HepG2 (cell line): ENCODE measurements around the gene ATP13A4.

Source experiments
- TCF12 ChIP-seq, 2 experiments: fragments of 450-650 bp in 1 of 2; sonication (generic) in 1 of 2; formaldehyde crosslinking in 1 of 2; IDR thresholded peaks; 2 replicates each; pipeline versions ENCODE4 v1.6.1 to v1.8.0; 2017 to 2022; ENCODE audit warnings: antibody characterized with exemption in 1 of 2, mild to moderate bottlenecking in 1 of 2, missing genetic modification reagents in 1 of 2, moderate library complexity in 1 of 2
- TF ChIP-seq, protein P1 (sequence below): sonication (generic); formaldehyde crosslinking; IDR thresholded peaks from 2 replicates; pipeline ENCODE4 v1.4.0; 2020; ENCODE audit warnings: mild to moderate bottlenecking, missing genetic modification reagents

GRCh38 chr3:193507566-193507965, 47.1 kb downstream of the ATP13A4 start:
- no peak for TF ChIP-seq TCF12 (IDR thresholded peaks at IDR 0.05)
- TF ChIP-seq TCF12 (CRISPR knock-in tag; IDR thresholded peaks at IDR 0.05) = no peak
- TF ChIP-seq, protein P1, sequence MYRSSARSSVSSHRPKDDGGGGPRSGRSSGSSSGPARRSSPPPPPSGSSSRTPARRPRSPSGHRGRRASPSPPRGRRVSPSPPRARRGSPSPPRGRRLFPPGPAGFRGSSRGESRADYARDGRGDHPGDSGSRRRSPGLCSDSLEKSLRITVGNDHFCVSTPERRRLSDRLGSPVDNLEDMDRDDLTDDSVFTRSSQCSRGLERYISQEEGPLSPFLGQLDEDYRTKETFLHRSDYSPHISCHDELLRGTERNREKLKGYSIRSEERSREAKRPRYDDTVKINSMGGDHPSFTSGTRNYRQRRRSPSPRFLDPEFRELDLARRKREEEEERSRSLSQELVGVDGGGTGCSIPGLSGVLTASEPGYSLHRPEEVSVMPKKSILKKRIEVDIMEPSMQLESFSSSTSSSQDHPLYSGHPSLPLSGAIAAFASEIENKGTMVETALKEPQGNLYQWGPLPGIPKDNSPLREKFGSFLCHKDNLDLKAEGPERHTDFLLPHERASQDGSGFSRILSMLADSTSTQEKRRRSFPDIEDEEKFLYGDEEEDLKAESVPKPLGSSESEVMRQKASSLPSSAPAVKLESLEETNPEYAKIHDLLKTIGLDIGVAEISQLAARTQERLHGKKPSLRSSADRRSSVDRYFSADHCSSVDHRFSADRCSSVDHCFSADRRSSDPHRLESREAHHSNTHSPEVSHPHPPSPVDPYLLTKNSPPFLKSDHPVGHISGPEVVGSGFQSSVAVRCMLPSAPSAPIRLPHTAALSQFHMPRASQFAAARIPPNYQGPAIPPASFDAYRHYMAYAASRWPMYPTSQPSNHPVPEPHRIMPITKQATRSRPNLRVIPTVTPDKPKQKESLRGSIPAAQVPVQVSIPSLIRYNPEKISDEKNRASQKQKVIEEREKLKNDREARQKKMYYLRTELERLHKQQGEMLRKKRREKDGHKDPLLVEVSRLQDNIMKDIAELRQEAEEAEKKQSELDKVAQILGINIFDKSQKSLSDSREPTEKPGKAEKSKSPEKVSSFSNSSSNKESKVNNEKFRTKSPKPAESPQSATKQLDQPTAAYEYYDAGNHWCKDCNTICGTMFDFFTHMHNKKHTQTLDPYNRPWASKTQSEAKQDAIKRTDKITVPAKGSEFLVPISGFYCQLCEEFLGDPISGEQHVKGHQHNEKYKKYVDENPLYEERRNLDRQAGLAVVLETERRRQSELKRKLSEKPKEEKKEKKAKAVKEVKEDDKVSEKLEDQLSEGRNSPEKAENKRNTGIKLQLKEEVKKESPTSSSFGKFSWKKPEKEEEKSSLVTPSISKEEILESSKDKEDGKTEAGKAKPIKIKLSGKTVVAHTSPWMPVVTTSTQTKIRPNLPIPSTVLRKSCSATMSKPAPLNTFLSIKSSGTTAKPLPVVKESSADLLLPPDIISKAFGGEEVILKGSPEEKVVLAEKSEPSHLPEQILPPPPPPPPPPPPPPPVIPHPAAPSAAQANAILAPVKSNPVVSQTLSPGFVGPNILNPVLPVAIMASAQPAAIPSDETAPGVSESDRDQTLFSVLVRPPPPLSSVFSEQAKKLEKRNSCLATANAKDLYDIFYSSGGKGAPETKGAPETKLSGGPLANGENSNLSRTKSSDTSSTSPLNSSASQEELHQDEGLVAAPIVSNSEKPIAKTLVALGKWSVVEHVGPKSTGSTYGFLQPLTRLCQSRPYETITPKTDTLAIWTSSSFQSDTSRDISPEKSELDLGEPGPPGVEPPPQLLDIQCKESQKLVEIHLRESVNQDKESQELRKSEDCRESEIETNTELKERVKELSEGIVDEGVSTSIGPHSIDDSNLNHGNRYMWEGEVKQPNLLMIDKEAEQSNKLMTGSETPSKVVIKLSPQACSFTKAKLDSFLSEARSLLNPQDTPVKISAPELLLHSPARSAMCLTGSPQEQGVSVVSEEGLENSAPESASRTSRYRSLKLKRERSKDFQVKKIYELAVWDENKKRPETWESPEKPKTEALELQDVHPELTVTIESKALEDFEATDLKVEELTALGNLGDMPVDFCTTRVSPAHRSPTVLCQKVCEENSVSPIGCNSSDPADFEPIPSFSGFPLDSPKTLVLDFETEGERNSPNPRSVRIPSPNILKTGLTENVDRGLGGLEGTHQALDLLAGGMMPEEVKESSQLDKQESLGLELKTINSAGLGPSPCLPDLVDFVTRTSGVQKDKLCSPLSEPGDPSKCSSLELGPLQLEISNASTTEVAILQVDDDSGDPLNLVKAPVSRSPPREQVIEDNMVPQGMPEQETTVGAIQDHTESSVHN (CRISPR knock-in tag) = no peak
